ENCODE results near the gene DLG1. TPM values are rescaled to one million over a fixed set of nuclear protein-coding genes. Genes with fewer than 3 reads are reported as not detected.

Gene DLG1
- polyA plus RNA-seq, 1 donor from 2014 or later = 43.9 TPM

DNA sequence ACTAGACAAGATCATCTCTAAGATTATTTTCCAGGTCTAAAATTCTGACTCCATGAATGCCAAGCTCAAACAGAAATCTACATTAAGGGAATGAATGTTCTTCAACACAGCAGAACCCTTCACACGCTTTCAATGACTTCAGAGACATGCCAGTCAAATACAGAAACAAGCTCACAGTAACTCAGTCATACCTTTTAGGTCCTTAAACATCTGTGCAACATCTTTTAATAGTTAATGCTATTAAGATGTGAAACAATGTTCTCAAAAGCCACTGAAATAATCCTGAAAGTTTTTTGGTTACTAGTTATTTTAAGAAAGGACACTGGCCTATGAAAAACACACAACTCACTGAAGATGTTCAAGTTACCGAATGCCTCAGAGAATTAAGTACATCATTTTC lies 2.5 kb downstream of the DLG1 start:
- Histone ChIP-seq H3K36me3 (ENCODE audit: insufficient read depth, low read length) (no peaks in the 10 kb centered on the region), H3K27me3 (ENCODE audit: insufficient read depth, low read depth, low read length) (peaks cover 19% of the 10 kb centered on the region), H3K79me2 (replicated peaks; ENCODE audit: insufficient read depth, low read length) (peaks cover 47% of the 10 kb centered on the region), H3K9ac (ENCODE audit: low read length) (no peak overlapping the region), H3K27ac (ENCODE audit: low read length) (no peak overlapping the region), H3K9me2 (ENCODE audit: insufficient read depth, low read length) (no peaks in the 10 kb centered on the region), H4K20me1 (ENCODE audit: insufficient read depth) (no peaks in the 10 kb centered on the region), H2AFZ (ENCODE audit: low read depth, low read length) (no peak overlapping the region), H3K9me3 (ENCODE audit: low read length) (no peaks in the 10 kb centered on the region), H3K4me3 (ENCODE audit: low read length) (no peak overlapping the region), H3K4me2 (ENCODE audit: low read length) (no peak overlapping the region), H3F3A (ENCODE audit: insufficient read depth, low read length, poor library complexity, severe bottlenecking) (no peaks in the 10 kb centered on the region)
- no peak for TF ChIP-seq SMC3 (conservative IDR thresholded peaks at IDR 0.05; ENCODE audit: poor library complexity)
- TF ChIP-seq, protein P1, sequence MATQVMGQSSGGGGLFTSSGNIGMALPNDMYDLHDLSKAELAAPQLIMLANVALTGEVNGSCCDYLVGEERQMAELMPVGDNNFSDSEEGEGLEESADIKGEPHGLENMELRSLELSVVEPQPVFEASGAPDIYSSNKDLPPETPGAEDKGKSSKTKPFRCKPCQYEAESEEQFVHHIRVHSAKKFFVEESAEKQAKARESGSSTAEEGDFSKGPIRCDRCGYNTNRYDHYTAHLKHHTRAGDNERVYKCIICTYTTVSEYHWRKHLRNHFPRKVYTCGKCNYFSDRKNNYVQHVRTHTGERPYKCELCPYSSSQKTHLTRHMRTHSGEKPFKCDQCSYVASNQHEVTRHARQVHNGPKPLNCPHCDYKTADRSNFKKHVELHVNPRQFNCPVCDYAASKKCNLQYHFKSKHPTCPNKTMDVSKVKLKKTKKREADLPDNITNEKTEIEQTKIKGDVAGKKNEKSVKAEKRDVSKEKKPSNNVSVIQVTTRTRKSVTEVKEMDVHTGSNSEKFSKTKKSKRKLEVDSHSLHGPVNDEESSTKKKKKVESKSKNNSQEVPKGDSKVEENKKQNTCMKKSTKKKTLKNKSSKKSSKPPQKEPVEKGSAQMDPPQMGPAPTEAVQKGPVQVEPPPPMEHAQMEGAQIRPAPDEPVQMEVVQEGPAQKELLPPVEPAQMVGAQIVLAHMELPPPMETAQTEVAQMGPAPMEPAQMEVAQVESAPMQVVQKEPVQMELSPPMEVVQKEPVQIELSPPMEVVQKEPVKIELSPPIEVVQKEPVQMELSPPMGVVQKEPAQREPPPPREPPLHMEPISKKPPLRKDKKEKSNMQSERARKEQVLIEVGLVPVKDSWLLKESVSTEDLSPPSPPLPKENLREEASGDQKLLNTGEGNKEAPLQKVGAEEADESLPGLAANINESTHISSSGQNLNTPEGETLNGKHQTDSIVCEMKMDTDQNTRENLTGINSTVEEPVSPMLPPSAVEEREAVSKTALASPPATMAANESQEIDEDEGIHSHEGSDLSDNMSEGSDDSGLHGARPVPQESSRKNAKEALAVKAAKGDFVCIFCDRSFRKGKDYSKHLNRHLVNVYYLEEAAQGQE (IDR thresholded peaks at IDR 0.05; ENCODE audit: borderline replicate concordance) = no peak
- TF ChIP-seq EZH2 (IDR thresholded peaks at IDR 0.05; ENCODE audit: borderline replicate concordance, insufficient read depth, low read length, poor library complexity, severe bottlenecking) = no peak
- TF ChIP-seq MXI1 (conservative IDR thresholded peaks at IDR 0.05; ENCODE audit: poor library complexity, severe bottlenecking) = no peak
- TF ChIP-seq TAF1 (IDR thresholded peaks at IDR 0.05; ENCODE audit: low read depth) = no peak

DNA sequence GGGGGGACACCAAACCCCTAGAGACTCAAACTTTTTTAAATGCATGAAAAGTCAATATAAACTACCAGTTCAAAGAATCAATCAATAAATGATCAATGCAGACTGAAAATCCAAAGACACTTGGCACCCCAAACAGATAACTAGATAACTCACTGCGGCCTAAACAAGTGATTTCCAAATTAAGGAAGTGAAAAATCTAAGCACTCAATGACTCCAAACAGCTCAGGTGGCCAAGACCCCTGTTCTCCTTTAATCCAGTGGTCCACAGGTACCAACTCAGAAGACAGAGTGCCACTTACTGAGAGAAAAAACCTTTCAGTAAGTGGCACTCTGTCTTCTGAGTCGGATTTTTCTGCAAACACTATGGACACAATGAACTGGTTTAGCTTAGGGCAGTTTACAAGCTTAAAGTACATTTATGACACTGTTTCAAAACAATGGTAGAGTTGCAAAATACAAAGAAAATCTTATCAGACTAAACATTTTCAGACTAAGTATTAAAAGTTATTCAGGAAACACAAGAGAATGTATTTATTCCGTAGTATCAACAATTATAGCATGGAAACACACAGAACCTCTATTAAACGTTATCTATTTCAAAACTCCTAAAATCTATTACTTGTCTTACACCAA lies 4.7 kb downstream of the DLG1 start:
- Histone ChIP-seq H3K4me3 (ENCODE audit: low read length) (no peak overlapping the region), H3F3A (ENCODE audit: insufficient read depth, low read length, poor library complexity, severe bottlenecking) (no peaks in the 10 kb centered on the region), H3K9me2 (ENCODE audit: insufficient read depth, low read length) (no peaks in the 10 kb centered on the region), H3K9me3 (ENCODE audit: low read length) (no peaks in the 10 kb centered on the region), H2AFZ (ENCODE audit: low read depth, low read length) (no peak overlapping the region), H3K79me2 (replicated peaks; ENCODE audit: insufficient read depth, low read length) (peaks cover 47% of the 10 kb centered on the region), H4K20me1 (ENCODE audit: insufficient read depth) (no peaks in the 10 kb centered on the region), H3K27ac (ENCODE audit: low read length) (no peak overlapping the region), H3K4me2 (ENCODE audit: low read length) (no peak overlapping the region), H3K27me3 (ENCODE audit: insufficient read depth, low read depth, low read length) (peaks cover 2% of the 10 kb centered on the region), H3K36me3 (ENCODE audit: insufficient read depth, low read length) (no peaks in the 10 kb centered on the region), H3K9ac (ENCODE audit: low read length) (no peak overlapping the region)
- TF ChIP-seq, protein P1 (IDR thresholded peaks at IDR 0.05; ENCODE audit: borderline replicate concordance) = no peak
- no peak for TF ChIP-seq SMC3 (conservative IDR thresholded peaks at IDR 0.05; ENCODE audit: poor library complexity)
- no peak for TF ChIP-seq RAD21 (conservative IDR thresholded peaks at IDR 0.05)
- no peak for TF ChIP-seq MXI1 (conservative IDR thresholded peaks at IDR 0.05; ENCODE audit: poor library complexity, severe bottlenecking)
- TF ChIP-seq, protein P2, sequence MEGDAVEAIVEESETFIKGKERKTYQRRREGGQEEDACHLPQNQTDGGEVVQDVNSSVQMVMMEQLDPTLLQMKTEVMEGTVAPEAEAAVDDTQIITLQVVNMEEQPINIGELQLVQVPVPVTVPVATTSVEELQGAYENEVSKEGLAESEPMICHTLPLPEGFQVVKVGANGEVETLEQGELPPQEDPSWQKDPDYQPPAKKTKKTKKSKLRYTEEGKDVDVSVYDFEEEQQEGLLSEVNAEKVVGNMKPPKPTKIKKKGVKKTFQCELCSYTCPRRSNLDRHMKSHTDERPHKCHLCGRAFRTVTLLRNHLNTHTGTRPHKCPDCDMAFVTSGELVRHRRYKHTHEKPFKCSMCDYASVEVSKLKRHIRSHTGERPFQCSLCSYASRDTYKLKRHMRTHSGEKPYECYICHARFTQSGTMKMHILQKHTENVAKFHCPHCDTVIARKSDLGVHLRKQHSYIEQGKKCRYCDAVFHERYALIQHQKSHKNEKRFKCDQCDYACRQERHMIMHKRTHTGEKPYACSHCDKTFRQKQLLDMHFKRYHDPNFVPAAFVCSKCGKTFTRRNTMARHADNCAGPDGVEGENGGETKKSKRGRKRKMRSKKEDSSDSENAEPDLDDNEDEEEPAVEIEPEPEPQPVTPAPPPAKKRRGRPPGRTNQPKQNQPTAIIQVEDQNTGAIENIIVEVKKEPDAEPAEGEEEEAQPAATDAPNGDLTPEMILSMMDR (IDR thresholded peaks at IDR 0.05; ENCODE audit: poor library complexity, severe bottlenecking) = no peak
- no peak for TF ChIP-seq EZH2 (IDR thresholded peaks at IDR 0.05; ENCODE audit: borderline replicate concordance, insufficient read depth, low read length, poor library complexity, severe bottlenecking)
- TF ChIP-seq POLR2AphosphoS5 (IDR thresholded peaks at IDR 0.05) = no peak
- no peak for TF ChIP-seq EP300 (conservative IDR thresholded peaks at IDR 0.05; ENCODE audit: poor library complexity, severe bottlenecking)
- TF ChIP-seq TAF1 (IDR thresholded peaks at IDR 0.05; ENCODE audit: low read depth) = no peak

Measured in neural cell (in vitro differentiated cells).